SU-DHL-6 (cell line): ENCODE data around the gene SNAPC2.

Experiments used
- CTCF ChIP-seq: fragments of 200-600 bp; sonication (generic); IDR thresholded peaks from one replicate; pipeline ENCODE4 v1.5.1; 2017; ENCODE audit warnings: antibody characterized with exemption, mild to moderate bottlenecking, low read length, moderate library complexity; ENCODE audit not compliant: insufficient read depth, poor library complexity, severe bottlenecking
- EZH2phosphoT487 ChIP-seq: fragments of 200-600 bp; sonication (generic), shearing (Covaris generic); conservative IDR thresholded peaks from 2 replicates; pipeline ENCODE4 v1.6.1; 2018; ENCODE audit warnings: mild to moderate bottlenecking, antibody characterized with exemption, low read length, moderate library complexity, mixed read lengths

- TF ChIP-seq EZH2phosphoT487, result no peak
- no peak for TF ChIP-seq CTCF
Observed at GRCh38 chr19:7930765-7931164, 10.6 kb downstream of the SNAPC2 start.
